GM21737 (cell line): ENCODE results near the gene CDK19.

Experiments used
- ATAC-seq: cut with Tn5 transposase; IDR thresholded peaks from one replicate; pipeline ENCODE4 v1.9.1; 2021; ENCODE audit warnings: mild to moderate bottlenecking, moderate library complexity; ENCODE audit not compliant: unreplicated experiment

CDK19 gene

DNA sequence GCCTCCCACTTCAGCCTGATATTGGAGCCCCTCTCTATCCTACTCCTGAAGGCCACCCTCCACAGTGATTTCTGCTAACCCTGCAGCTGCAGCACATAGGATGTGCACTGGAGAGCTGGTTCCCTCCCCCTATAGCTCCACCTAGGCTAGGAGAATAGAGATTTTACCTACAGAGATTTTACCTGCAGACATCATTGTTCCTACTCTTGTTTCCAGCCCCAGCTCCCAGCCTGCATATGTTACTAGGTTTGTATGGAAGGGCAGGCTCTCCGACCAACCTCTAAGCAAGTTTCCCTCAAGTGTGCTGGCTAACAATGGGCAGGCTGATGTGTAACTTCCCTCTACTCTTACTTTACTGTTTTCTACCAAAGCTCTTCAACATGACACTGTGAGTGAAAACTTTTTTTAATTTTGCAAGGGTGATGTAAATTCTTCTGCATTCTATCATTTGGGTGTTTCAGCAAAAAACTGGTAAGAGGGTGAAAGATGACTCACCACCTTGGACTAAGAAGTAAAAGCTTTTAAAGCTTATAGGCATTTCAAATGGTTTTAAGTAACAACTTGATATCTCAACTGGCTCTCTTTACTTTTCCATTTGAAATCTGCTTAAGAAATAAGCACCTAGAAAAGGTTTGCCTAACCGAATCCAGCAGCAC is 106.8 kb downstream of the CDK19 start:
- ATAC-seq: no peak

DNA sequence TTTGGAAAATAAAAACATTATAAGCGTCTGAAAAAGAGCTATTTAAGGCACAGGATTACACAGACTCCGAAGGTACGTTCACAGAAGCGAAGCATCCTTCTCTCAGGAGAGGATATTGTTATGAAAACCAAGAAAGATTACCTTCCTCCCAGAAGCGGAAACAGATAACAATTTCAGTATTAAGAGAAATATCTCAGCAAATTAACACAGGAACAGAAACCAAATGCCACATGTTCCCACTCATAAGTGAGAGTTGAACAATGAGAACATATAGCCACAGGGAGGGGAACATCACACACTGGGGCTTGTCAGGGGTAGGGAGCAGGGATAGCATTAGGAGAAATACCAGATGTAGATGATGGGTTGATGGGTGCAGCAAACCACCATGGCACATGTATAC is 109.7 kb downstream of the CDK19 start:
- ATAC-seq: no peak

DNA sequence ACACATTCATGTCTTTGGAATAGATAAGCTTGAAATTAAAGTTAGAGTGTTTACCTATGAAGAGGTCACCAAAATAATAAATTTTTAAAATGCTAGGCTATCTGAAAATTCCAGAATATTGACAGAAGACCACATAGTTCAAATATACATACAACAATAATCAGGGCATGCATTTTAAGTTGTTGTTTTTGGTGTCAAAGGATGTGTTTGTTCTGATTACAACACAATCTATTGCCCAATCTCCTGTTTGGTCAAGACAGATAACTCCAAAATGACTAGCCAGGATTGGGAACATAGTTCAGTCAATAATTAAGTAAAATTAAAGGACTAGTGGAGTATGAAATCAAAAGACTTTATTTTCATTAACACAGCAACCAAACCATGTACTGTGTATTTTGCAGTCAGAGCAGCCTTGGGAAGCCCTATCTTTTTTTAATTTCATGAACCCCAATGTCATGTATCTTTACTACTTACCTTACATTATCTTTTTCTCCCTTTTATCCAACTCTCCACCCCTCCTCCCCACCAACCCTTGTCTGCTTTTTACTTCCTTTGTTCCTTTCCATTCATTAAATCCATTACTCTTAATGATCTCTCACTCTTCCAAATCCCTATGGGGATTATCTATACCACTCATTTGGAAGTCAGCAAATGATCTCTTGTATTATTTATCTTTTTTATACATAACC is 111.2 kb downstream of the CDK19 start:
- no peak for ATAC-seq

DNA sequence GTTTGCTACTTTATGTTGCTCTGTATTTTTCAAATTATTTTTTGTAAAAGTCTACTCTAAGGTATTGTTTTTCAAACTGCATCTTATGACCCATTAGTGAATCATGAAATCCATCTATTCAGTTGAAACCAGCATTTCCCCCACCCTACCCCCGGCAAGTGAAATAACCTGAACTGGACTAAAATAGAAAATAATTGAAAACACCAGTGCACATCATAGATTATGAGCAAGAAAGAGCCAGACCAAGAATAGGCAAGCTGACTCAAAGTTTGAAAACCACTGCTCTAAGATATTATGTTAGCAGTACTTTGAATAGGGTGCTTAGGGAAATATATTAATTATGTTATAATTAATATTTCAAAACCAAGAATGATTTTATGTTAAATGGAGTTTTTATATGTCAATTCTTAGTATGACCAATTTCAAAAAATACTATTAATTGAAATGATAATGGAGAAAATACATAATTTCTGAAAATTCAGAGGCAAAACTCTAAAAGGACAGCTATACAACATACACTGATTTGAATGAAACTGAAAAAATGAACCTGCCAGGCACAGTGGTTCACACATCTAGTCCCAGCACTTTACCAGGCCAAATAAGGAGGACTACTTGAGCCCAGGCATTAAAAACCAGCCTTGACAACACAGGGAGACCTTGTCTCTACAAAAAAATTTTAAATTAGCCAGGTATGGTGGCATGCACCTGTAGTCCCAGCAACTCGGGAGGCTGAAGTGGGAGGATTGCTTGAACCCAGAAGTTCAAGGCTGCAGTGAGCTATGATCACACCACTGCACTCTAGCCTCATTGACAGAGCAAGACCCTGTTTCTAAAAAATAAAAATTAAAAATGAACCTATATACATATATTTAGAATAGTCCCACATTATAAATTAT is 112.0 kb downstream of the CDK19 start:
- ATAC-seq: no peak

DNA sequence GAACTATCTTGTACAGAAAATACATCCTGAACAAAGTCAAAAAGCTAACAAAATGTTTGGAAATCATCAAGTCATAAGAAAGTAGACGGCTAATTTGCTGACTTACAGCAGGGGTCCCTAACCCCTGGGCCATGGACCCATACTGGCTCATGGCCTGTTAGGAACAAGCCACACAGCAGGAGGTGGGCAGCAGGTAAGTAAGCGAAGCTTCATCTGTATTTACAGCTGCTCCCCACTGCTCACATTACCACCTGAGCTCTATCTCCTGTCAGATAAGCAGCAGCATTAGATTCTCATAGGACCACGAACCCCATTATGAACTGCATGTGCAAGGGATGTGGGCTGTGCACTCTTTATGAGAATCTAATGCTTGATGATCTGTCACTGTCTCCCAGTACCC is 115.5 kb downstream of the CDK19 start:
- no peak for ATAC-seq

DNA sequence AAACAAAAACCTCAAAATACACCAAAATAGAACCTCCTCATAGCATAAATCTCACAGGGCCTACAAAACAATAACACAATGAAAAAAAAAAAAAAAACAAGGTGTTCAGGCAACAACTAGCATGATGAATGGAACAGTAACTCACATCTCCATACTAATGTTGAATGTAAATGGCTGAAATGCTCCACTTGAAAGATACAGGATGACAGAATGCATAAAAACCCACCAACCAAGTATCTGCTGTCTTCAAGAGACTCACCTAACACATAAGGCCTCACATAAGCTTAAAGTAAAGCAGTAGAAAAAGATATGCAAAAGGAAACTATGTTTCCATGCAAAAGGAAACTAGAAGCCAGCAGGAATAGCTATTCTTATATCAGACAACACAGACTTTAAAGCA is 121.3 kb downstream of the CDK19 start:
- ATAC-seq: no peak

DNA sequence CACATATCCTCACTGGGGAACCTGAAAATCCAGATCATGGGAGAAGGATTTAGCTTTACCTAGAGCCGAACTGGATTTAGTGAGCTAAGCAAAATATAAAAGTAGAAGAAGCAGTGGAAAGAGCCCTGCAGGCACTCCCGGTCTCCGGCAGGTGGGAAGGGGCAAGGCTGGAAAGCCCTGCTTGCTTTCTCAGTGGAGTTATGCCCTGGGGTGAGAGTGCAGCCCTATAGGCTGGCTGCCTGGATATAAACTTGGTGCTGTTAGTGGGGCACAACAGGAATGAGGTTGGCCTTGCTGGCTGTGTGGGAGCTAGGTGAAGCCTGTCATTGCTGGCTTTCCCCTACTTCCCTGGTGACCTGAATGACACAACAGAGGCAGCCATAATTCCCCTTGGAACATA is 122.0 kb downstream of the CDK19 start:
- ATAC-seq: no peak

DNA sequence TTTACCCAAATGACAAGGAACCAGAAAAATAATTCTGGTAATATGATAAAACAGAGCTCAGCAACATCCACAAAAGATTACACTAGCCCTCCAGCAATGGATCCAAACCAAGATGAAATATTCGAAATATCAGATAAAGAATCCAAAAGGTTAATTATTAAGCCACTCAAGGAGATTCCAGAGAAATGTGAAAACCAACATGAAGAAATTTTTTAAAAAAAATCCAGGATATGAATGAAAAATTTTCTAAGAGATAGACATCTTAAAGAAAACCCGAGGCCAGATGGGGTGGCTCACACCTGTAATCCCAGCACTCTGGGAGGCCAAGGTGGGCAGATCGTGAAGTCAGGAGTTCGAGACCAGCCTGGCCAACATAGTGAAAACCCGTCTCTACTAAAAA is 124.4 kb downstream of the CDK19 start:
- no peak for ATAC-seq

DNA sequence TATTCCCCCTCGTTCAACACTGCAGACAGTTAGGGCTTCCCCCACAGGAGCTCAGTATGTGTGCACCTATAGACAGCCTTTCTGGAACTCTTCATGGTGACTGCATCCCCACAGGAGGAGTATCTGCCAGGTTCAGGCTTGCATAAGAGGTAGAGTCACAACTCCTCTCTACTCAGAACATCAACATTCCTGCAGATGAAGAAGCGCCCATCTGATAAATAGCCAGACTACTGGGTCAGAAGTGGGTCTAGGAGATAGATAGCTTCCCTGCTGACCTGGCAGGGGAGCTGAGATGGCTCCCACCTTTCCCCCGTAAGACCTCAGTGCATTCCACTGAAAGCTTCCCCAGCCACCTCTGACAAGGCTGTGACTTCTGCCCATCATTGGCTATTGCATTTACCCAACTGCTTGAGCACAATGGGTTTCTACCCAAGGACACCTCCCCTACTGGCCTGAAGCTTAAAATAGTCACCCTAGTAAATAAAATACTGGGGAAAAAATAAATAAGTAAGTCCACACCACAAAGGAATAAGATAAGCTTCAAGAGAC is 125.1 kb downstream of the CDK19 start:
- no peak for ATAC-seq

DNA sequence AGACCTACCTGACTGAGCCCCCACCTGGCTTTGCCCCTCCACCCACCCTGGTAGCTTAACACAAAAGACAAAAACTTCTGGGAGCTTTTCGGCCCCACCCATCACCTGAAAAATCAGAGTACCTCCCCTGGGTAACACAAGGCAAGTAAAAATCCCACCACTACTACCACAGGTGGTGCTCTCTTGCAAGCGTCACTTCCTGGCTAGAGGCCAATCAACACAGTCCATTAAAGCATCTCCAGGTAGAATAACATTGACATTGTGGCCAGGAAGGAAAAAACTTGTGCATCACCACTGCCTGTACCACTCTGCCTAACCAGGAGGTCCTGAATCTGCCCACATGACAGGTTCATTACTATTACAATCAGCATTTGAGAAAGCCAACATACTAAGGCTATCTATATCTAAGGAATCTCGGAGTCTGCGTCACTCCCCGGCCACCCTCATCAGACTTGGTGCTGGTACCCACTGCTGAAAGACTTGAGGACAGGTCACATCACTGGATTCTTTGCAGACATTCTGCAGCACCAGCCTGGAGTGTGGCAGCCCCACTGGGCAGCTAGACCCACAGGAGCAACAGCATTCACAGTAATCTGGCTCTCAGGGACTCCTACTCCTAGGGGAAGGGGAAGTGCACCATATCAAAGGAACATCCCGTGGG is 125.9 kb downstream of the CDK19 start:
- ATAC-seq: no peak

DNA sequence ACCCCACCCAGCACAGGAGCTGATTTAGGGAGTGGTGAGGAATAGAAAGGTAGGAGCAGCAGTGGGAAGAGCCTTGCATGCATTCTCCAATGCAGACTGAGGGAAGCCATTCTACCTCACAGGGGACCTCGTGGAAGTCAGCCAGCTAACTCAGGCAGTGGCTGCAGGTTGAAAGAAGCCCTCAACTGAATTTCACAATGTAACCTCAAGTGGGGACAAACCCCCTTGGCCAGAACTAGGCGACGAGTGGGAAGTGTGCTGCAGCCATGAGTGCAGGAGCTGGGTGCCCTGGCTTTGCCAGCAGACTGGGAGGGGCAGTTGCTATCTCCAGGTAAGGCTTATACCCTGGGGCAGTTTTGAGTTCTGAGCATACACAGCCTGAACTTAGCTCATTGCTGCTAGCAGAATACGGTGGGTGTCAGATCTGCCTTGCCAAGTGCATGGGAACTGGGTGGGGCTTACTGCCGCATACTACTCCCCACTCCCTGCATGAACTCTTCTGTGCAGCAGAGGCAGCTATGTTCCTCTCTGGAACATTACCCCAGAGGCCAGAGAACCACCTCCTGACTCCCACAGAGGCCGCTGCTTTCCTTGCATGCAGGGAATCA is 126.5 kb downstream of the CDK19 start:
- no peak for ATAC-seq

DNA sequence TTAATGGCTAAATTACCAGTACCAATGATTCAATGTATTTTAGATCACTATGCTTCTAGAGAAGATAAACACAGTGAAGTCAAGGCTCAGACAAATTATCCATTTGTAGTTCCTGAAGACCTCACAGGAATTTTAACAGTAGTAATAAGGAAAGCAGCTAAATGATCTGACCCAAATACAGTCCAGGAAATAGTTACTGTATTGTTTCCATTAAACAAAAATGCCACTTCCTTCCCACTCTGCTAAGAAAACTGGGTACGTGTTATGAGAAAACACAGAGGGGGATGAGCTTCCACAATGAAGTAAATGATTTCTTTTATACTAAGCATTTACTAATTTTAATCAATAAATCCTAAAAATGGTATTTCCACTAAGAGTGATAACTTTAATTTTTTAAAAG is 127.9 kb downstream of the CDK19 start:
- ATAC-seq: no peak

DNA sequence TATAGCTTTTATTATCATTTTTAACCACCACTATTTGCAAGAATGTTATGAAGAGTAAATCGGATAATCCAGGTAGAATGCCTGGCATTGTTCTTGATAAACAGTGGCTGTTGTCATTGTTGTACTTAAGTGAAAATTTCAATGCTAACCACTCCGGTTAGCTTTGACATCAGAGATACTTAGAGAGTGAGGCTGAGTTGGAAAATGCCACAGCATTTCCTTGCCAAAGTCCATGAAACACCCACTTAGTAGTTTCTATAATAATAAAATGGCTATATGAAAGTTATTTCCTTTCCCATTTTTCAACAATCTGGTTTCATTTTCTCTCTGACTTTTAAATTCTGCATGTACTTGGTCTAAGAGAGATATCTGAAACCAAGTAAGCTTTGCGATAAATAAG is 132.0 kb downstream of the CDK19 start:
- ATAC-seq: no peak

DNA sequence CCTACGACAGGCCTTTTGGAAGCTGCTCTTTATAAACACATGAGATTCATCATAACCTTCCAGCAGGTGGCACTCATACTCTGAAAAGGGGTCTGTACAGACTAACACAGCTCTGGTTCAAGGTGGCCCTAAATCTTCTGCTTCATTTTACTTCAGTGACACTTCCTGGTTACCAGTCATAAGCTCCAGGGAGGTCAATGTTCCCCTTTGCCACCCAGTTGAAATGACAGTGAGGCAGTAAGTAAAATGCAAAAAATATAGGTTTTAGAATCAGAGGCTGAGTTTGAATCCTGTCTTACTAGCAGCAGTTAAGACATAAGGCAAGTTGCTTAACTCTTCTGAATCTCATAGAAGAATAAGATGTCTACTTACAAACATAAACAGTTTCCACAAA is 132.8 kb downstream of the CDK19 start:
- ATAC-seq: peak; percentile 98

DNA sequence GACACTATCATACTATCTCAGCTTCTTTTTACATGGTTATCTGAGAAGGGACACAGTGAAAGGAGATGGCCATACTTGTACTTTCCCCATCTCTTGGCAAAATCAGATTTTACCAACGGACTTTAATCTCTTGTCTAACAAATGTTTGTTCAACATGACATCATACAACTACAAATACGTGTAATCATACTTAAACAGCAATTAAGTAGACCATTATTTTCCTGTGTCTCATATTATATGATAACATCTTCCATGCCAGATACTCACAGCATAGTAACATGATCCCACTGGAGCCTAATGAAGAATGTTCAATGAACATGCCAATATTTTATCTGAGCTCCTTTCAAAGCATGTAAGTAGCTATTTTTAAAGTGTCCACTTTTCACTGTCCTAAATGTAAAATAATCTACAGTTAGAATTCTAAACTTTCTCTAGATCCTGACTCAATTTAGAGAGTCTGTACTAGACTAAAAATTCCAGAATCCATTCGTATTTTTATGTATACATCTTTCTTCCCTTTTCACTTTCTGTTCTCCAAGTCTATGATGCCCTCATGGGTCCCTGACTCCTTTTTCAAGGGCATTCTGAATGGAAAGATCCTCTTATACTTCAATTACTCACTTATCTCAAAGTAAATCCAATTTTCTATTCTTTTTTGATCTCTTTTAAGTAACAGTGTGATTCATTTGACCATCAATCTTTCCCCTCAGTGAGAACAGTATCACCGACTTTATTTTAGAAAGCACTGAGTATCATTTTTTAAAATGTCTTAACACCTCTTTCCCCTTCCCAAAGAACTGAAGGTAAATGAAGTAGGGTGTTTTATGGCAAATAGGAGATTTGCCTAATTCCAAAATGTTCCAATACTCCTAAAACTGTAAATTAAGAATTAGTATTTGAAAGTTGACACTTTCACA is 133.5 kb downstream of the CDK19 start:
- no peak for ATAC-seq

DNA sequence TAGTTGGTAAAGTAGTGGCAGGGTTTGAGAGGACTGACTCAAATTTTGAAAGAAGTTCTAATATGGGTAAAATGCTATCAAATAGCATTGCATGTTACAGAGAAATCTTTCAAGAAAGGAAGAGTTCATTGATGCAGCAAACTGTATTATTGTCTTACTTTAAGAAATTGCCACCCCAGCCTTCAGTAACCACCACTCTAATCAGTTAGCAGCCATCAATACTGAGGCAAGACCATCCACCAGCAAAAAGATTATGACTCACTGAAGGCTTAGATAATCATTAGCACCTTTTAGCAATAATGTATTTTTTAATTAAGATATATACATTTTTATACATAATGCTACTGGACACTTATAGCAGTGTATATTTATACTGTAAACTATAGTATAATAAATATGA is 138.9 kb downstream of the CDK19 start:
- ATAC-seq: no peak

DNA sequence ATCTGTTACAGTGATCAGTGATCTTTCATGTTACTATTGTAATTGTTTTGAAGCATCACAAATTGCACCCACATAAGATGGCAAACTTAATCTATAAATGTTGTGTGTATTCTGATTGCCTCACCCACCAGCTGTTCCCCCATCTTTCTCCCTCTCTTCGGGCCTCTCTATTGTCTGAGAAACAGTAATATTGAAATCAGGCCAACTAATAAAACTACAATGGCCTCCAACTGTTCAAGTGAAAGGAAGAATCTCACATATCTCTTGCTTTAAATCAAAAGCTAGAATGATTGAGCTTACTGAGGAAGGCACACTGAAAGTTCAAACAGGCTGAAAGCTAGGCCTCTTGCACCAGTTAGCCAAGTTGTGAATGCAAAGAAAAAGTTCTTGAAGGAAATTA is 141.2 kb downstream of the CDK19 start:
- ATAC-seq: no peak

DNA sequence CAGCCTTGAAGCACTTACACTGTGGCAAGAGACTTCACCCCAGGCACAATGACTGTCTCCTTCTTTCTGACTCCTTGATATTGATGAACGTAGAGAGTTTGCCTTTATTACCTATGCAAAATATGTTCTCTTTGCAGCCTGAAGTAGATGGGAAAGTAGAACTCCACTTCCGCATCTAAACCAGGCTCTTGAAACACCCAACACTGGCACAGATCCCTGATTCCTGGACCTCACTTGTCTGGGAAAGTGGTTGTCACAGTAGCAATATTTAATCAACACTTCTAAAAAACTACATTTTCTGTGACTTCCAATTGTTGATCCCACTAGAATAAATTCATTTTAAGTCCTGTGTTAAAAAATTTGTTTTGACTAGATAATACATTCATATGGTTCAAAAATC is 143.1 kb downstream of the CDK19 start:
- ATAC-seq: no peak

DNA sequence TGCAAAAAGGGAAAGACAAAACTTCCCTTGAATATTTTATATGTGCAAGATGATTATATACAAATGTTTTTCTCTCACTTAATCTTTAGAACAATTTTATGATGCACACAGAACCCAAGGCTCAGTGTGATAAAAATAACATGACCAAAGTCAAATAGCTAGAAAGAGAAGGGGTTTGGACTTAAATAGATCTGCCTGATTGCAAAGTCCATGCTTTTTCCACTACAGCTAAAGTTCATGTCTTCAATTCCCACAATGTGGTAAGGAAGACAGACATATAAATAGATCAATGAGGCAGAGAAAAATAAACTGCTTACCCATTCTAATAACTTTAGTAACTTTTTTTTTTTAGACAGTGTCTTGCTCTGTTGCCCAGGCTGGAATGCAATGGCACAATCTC is 143.8 kb downstream of the CDK19 start:
- no peak for ATAC-seq

DNA sequence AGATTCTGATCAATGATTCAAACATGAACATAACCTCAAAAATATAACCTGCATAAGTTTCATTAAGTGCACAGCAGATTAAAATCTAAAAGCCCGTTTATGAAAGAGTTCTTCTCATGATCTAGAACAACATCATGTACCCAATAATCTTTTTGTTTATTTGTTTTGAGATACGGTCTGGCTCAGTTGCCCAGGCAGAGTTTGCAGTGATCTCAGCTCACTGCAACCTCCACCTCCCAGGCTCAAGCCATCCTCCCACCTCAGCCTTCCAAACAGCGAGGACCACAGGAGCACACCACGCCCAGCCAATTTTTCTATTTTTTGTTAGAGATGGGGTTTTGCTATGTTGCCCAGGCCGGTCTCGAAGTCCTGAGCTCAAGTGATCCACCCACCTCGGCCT is 149.7 kb downstream of the CDK19 start:
- no peak for ATAC-seq
